ENCODE data around the gene AGO1.

DNA sequence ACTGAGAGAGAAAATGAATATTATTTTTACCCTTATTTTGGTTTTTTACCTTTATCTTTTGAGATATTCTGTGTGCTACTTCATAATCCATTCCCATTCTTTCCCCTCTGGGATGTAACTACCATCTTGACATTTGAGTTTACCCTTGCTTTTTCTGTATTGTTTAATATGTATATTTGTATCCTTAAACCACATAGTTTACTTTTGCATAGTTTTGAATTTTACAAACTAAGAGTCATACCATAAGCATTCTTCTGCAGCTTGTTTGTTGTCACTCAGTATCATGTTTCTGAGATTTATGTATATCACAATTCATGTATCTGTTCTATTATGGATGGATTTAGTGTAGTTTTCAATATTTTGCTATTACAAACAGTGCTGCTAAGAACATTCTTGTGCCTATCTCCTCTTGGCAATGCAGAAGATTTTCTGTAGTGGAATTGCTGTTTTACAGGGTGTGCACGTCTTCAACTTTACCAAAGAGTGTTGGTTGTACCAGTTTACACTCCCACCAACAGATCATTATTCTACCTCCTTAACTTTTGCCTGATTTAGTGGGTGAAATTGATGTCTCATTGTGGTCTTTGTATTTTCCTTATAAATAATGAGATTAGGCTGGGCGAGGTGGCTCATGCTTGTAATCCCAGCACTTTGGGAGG lies 12.2 kb upstream of the AGO1 start:
- TF ChIP-seq, protein P1, sequence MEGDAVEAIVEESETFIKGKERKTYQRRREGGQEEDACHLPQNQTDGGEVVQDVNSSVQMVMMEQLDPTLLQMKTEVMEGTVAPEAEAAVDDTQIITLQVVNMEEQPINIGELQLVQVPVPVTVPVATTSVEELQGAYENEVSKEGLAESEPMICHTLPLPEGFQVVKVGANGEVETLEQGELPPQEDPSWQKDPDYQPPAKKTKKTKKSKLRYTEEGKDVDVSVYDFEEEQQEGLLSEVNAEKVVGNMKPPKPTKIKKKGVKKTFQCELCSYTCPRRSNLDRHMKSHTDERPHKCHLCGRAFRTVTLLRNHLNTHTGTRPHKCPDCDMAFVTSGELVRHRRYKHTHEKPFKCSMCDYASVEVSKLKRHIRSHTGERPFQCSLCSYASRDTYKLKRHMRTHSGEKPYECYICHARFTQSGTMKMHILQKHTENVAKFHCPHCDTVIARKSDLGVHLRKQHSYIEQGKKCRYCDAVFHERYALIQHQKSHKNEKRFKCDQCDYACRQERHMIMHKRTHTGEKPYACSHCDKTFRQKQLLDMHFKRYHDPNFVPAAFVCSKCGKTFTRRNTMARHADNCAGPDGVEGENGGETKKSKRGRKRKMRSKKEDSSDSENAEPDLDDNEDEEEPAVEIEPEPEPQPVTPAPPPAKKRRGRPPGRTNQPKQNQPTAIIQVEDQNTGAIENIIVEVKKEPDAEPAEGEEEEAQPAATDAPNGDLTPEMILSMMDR (IDR thresholded peaks at IDR 0.05; ENCODE audit: low read depth, low read length, poor library complexity, severe bottlenecking) = no peak
- no peak for TF ChIP-seq EZH2phosphoT487 (IDR thresholded peaks at IDR 0.05; ENCODE audit: borderline replicate concordance, low read length)
